Mesothelial cell of epicardium (in vitro differentiated cells): ENCODE measurements around the gene PMIS2. TPM values are rescaled to one million over a fixed set of nuclear protein-coding genes. Genes with fewer than 3 reads are reported as not detected.

Experiments used
- DNase-seq, 2 experiments: peaks; one replicate each; pipeline ENCODE4 v3.0.0; 2021; ENCODE audit warnings: low spot score in 2 of 2; ENCODE audit not compliant: unreplicated experiment in 2 of 2
- H3K27ac Mint-ChIP-seq: 2 replicates; pipeline ENCODE4 v1.8.0; 2021; ENCODE audit warnings: mixed read lengths
- H3K27me3 Mint-ChIP-seq: 2 replicates; pipeline ENCODE4 v1.8.0; 2021; ENCODE audit warnings: low read depth, mixed read lengths
- H3K36me3 Mint-ChIP-seq: 2 replicates; pipeline ENCODE4 v1.8.0; 2021; ENCODE audit warnings: mixed read lengths
- H3K4me1 Mint-ChIP-seq: 2 replicates; pipeline ENCODE4 v1.8.0; 2021; ENCODE audit warnings: mixed read lengths
- H3K4me3 Mint-ChIP-seq: 2 replicates; pipeline ENCODE4 v1.8.0; 2021; ENCODE audit warnings: mild to moderate bottlenecking, moderate library complexity, mixed read lengths
- H3K9me3 Mint-ChIP-seq: 2 replicates; pipeline ENCODE4 v1.8.0; 2021; ENCODE audit warnings: mixed read lengths
- total RNA-seq: library from RNA; stranded (reverse); gene quantifications from 3 replicates; pipeline ENCODE4 v1.2.1, GENCODE V29; 2021
- TF ChIP-seq, protein P1 (sequence below): fragments of 200-600 bp; sonication (generic); IDR thresholded peaks from one replicate; pipeline ENCODE4 v1.5.0; 2021; ENCODE audit warnings: antibody characterized with exemption; ENCODE audit not compliant: unreplicated experiment

PMIS2 gene
- not detected in 3 replicates for total RNA-seq

DNA sequence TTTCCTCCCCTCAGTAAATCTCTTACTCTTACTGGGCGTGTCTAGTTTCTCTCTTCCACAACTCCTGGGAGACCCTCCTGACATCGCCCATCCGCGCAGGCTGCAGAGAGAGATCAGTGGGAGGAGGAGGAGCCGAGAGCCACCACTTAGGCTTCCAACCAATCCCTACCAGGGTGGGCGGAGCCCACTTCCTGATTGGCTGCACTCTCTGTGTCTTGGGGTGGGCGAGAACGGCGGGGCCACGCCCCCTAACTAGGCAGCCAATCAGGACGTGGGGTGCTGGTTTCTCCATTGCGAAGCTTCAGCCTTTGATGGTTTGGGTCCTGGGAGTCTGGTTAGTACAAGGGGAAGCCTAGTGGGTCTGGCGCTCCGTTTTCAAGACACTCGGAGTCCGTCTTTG lies at the start of gene PMIS2:
TSS of gene PMIS2 (plus strand) at position 326 of the 400 bp plus-strand sequence. CDS start 87 bp downstream, outside the sequence.
- no peak for DNase-seq
- H3K4me3 Mint-ChIP-seq = no peak within 1 kb of the TSS
- TF ChIP-seq, protein P1, sequence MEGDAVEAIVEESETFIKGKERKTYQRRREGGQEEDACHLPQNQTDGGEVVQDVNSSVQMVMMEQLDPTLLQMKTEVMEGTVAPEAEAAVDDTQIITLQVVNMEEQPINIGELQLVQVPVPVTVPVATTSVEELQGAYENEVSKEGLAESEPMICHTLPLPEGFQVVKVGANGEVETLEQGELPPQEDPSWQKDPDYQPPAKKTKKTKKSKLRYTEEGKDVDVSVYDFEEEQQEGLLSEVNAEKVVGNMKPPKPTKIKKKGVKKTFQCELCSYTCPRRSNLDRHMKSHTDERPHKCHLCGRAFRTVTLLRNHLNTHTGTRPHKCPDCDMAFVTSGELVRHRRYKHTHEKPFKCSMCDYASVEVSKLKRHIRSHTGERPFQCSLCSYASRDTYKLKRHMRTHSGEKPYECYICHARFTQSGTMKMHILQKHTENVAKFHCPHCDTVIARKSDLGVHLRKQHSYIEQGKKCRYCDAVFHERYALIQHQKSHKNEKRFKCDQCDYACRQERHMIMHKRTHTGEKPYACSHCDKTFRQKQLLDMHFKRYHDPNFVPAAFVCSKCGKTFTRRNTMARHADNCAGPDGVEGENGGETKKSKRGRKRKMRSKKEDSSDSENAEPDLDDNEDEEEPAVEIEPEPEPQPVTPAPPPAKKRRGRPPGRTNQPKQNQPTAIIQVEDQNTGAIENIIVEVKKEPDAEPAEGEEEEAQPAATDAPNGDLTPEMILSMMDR = no peak
- H3K27me3 Mint-ChIP-seq = peaks cover 42% of the 10 kb centered on the region
- H3K4me1 Mint-ChIP-seq = no peaks in the 10 kb centered on the region
- H3K9me3 Mint-ChIP-seq = no peaks in the 10 kb centered on the region
- no peak within 1 kb of the TSS for H3K27ac Mint-ChIP-seq
- H3K36me3 Mint-ChIP-seq = no peaks in the 10 kb centered on the region

DNA sequence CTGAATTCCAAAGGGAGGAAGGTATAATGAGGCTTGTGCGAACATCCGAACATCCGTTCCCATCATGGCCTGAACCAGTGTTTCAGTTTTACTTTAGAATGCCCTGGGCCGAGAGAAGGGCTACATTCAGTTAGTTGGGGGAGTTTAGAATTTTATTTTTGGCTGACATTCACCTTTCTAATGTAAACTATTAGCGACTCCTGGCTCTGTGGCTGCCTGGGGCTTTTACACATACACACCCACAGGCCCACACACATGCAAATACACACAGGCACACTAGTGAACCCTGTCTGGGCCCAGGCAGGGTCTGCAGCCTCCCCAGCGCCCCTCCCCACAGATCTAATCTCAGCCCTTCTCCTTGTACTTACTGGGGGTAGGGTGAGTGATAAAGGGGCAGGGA lies 46.7 kb upstream of the PMIS2 start:
- TF ChIP-seq, protein P1 = no peak
- Mint-ChIP-seq H3K27me3 (no peaks in the 10 kb centered on the region), H3K36me3 (peaks cover 4% of the 10 kb centered on the region), H3K9me3 (no peaks in the 10 kb centered on the region), H3K4me1 (peaks cover 2% of the 10 kb centered on the region), H3K4me3 (no peak overlapping the region), H3K27ac (no peak overlapping the region)
- no peak for DNase-seq

DNA sequence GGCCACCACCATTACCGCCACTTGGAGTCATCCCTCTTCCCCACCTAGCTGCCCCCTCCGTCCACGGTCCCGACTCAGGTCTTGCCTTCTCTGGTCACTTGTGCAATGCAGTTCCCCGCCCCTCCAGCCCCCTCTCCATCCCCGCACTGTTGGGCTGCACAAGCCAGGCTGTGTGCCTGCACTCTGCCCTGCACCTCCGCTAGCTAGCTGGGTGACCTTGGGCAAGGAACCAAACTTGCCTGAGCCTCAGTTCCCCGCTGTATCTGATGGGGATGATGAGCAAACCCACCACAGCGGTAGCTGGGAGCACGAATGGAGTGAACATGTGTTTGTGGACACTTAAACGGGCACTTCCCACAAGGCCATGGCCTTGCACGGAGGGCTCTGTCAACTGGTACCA lies 46.1 kb upstream of the PMIS2 start:
- Mint-ChIP-seq H3K36me3 (peaks cover 4% of the 10 kb centered on the region), H3K27ac (no peak overlapping the region), H3K4me3 (no peak overlapping the region), H3K27me3 (no peaks in the 10 kb centered on the region), H3K4me1 (peaks cover 8% of the 10 kb centered on the region), H3K9me3 (no peaks in the 10 kb centered on the region)
- no peak for DNase-seq
- TF ChIP-seq, protein P1 = no peak

DNA sequence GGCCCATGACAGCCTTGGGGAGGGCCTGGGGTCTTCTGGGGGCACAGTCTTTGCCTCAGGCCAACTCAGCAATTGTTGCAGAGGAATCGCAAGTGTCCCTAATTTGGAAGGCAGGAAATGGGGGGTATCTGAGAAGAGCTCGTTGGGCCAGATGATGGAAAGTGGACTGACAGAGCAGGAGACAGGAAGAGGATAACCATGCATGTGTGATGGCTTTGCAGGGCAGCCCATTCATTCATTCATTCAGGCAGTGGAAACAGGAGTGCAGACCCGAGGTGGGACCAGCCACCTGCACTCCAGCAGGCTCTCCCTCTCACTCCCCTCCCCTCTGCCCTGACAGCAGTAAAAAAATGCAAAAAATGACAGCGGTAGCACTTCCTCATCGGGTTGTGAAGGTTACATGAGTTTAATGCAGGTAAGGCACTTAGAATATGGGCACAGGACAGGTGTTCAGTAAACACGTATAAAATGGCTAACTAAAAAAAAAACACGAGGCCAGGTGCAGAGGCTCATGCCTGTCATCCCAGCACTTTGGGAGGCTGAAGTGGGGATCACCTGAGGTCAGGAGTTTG lies 45.5 kb upstream of the PMIS2 start:
- TF ChIP-seq, protein P1 = no peak
- Mint-ChIP-seq H3K4me3 (no peak overlapping the region), H3K4me1 (peaks cover 9% of the 10 kb centered on the region), H3K9me3 (no peaks in the 10 kb centered on the region), H3K36me3 (peaks cover 4% of the 10 kb centered on the region), H3K27ac (no peak overlapping the region), H3K27me3 (no peaks in the 10 kb centered on the region)
- no peak for DNase-seq

DNA sequence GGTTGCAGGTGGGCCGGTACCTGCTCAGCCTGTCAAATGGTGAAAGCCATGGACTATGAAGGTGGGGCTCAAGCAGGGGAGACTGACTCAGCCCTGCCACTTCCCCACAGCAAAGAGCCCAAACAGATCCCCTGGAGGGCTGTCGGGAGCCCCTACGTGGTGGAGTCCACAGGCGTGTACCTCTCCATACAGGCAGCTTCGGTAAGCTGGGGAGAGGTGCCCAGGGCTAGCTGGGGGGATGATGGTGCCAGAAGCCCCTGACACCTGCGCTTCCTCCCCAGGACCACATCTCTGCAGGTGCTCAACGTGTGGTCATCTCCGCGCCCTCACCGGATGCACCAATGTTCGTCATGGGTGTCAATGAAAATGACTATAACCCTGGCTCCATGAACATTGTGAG lies 43.8 kb upstream of the PMIS2 start:
- peaks cover 4% of the 10 kb centered on the region for H3K36me3 Mint-ChIP-seq
- H3K27ac Mint-ChIP-seq = no peak overlapping the region
- no peak for DNase-seq
- no peaks in the 10 kb centered on the region for H3K27me3 Mint-ChIP-seq
- TF ChIP-seq, protein P1 = no peak
- H3K4me1 Mint-ChIP-seq = peaks cover 21% of the 10 kb centered on the region
- H3K9me3 Mint-ChIP-seq = no peaks in the 10 kb centered on the region
- H3K4me3 Mint-ChIP-seq = no peak overlapping the region
